Right kidney (tissue), 1 donor: ENCODE measurements around the gene PPA2.

ENCODE experiments used
- DNase-seq: peaks from one replicate; pipeline ENCODE4 v3.0.0-alpha.2; 2016

The PPA2 gene

DNA sequence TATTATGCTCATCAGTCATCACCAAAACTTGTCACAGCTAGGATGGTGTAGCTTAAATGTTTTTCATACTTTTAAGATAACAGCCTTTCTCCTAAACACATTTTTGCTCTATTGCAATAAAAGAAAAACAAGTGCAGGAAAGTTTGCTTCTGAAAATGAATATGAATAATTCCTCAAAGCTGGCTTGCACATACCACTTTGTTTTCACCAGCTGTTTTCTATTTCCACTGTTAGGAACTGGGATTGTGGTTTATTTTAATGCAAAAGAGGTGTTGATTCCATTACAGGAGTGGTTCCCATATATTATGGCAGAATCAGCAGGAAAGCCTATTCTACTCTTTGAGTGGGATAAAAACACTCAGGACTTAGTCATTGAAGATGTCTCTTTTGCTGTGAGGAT, 145.9 kb downstream of the PPA2 start:
- DNase-seq: no peak

DNA sequence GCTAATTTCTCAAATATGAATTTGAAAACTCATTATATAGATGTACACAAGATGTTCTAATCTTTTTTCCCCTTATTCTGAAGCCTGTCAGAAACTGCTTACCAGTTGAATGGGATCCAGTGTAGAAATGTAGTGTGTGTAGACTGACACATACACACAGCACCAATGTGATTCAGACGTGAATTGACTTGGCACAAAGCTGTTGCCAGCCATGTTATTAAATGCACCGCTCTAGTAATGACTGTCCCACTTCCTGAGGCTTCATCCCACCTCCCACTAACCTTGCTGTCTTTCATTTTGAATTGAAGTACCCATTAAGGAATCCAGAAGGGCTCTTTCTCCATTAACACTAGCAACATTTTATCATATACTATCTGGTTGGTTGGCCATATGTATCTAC, 146.6 kb downstream of the PPA2 start:
- no peak for DNase-seq
